ENCODE measurements around the gene TMEM217.

- TF ChIP-seq REST (IDR thresholded peaks at IDR 0.05; ENCODE audit: insufficient read depth in 1 of 2, low read depth in 2 of 2, low read length in 2 of 2) (no peak), SIN3A (IDR thresholded peaks at IDR 0.05; ENCODE audit: borderline replicate concordance, insufficient read depth, low read length) (no peak), POLR2AphosphoS5 (IDR thresholded peaks at IDR 0.05; ENCODE audit: low read depth, low read length) (no peak)
These were observed 3.1 kb downstream of the TMEM217 start for GRCh38 chr6:37254881-37255280.
